ENCODE data around the gene SNX5. TPM values are rescaled to one million over a fixed set of nuclear protein-coding genes. Genes with fewer than 3 reads are reported as not detected.
A peak's percentile ranks its signal among the peaks of the same experiment; 100 is the strongest.
"Not testable (repeated sequence)": the region's sequence is repeated elsewhere in the genome, so short reads cannot be mapped to it uniquely, and the experiment has no call there.

The SNX5 gene
- total and polyA plus RNA-seq, 2 donors (not counting 1 experiment from before 2014, with no cell fraction given): 97.8 to 128 TPM

DNA sequence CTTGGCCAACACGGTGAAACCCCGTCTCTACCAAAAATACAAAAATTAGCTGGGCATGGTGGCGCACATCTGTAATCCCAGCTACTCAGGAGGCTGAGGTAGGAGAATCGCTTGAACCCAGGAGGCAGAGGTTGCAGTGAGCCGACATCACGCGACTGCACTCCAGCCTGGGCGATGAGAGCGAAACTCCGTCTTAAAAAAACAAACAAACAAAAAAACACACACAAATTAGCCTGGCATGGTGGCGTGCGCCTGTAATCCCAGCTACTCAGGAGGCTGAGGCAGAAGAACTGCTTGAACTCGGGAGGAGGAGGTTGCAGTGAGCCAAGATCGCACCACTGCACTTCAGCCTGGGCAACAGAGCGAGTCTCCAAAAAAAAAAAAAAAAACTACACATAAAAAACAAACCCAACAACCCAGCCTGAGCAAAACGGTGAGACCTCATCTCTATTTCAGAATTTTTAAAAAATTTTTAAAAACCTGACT lies 8.2 kb downstream of the SNX5 start:
- H2AFZ ChIP-seq (ENCODE audit: insufficient read depth, low read depth, low read length, poor library complexity, severe bottlenecking); H3K27me3 ChIP-seq (replicated peaks in 1 of 4; ENCODE audit: control extremely low read depth in 1 of 4, control insufficient read depth in 3 of 4, insufficient read depth in 4 of 4, low read length in 3 of 4); DNase-seq; H4K20me1 ChIP-seq (ENCODE audit: control insufficient read depth, insufficient read depth, low read length, poor library complexity, severe bottlenecking); H3K9me3 Mint-ChIP-seq (ENCODE audit: insufficient read depth); ATAC-seq (ENCODE audit: low read depth); H3K27me3 Mint-ChIP-seq: not testable (repeated sequence)
- intact Hi-C loops (cut with micrococcal nuclease): loop anchor here (2.0 to 10.0 kb wide), 4 partner anchors 14 to 1744 kb away; partner anchors contain the start of genes DZANK1 and POLR3F
- H3K4me3 Mint-ChIP-seq: peak overlapping the region; percentile 77
- WGBS (ENCODE audit: insufficient coverage): 81% methylated on average over 10 of the region's 16 CpGs
- peaks cover 0 to 11% (median 0%) of the 10 kb centered on the region in 3 donors for H3K9me3 ChIP-seq (ENCODE audit: control extremely low read depth in 1 of 3, control insufficient read depth in 2 of 3, insufficient read depth in 1 of 3, low read length in 2 of 3)
- H3K27ac ChIP-seq (ENCODE audit: low read length in 2 of 2): peak overlapping the region; percentile 62 to 97
- peaks cover 97 to 99% of the 10 kb centered on the region in 2 donors for H3K4me1 ChIP-seq (ENCODE audit: control insufficient read depth in 2 of 2, insufficient read depth in 2 of 2, low read length in 2 of 2)
- H3K9ac ChIP-seq (ENCODE audit: low read length): peak overlapping the region; percentile 33
- peaks cover 0 to 17% of the 10 kb centered on the region in 2 experiments for H3K36me3 ChIP-seq (replicated peaks in 1 of 2; ENCODE audit: control extremely low read depth in 1 of 2, control insufficient read depth in 1 of 2, extremely low read depth in 1 of 2, insufficient read depth in 2 of 2, low read length in 1 of 2)
- ChIA-PET POLR2A (interaction anchor here (0.6 to 0.7 kb wide), 2 partner anchors 98 to 279 kb away, joined by 3 to 7 read pairs; partner anchors contain the start of gene OVOL2), CTCF (interaction anchor here (0.7 to 6.0 kb wide), 3 partner anchors 8 to 546 kb away, joined by 3 to 46 read pairs (median 3); partner anchors contain the start of genes MGME1 and SNX5)
- peak overlapping the region; percentile 80 for H3K4me2 ChIP-seq (replicated peaks; ENCODE audit: low read depth, low read length, poor library complexity, severe bottlenecking)
- H3K79me2 ChIP-seq (ENCODE audit: control insufficient read depth, insufficient read depth, low read length): peaks cover 100% of the 10 kb centered on the region
- peak overlapping the region; percentile 75 for H3K27ac Mint-ChIP-seq
- H3K4me1 Mint-ChIP-seq: peaks cover 94% of the 10 kb centered on the region
- H3K4me3 ChIP-seq (ENCODE audit: control extremely low read depth in 1 of 5, extremely low read depth in 1 of 5, insufficient read depth in 1 of 5, low read depth in 2 of 5, low read length in 4 of 5): peak overlapping the region in 2 of 5 experiments; percentile 12 to 34

DNA sequence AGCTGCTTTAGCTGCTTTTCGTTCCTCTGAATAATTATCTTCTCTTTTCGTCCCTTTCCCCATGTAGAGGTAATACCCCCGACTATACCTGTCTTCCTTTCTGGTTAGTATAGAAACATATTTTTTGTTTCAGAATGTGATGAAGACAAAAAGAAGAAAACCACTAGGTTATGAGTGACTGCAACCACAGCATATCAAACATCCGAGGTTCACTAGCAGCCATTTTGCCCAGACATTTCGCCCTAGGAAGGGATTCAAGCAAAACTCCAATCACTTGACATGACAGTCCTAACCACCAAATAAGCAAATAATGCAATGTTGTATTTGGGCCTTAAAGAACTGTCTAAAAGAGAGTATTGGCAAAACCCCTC lies 9.4 kb downstream of the SNX5 start:
- Histone ChIP-seq H3K36me3 (replicated peaks in 1 of 2; ENCODE audit: control extremely low read depth in 1 of 2, control insufficient read depth in 1 of 2, extremely low read depth in 1 of 2, insufficient read depth in 2 of 2, low read length in 1 of 2) (peaks cover 0 to 29% of the 10 kb centered on the region in 2 experiments), H2AFZ (ENCODE audit: insufficient read depth, low read depth, low read length, poor library complexity, severe bottlenecking) (peak overlapping the region; percentile 12), H3K4me2 (replicated peaks; ENCODE audit: low read depth, low read length, poor library complexity, severe bottlenecking) (peak overlapping the region; percentile 48), H3K27ac (ENCODE audit: low read length in 2 of 2) (peak overlapping the region; percentile 4 to 77), H3K4me3 (ENCODE audit: control extremely low read depth in 1 of 5, extremely low read depth in 1 of 5, insufficient read depth in 1 of 5, low read depth in 2 of 5, low read length in 4 of 5) (peak overlapping the region in 1 of 5 experiments; percentile 22), H4K20me1 (ENCODE audit: control insufficient read depth, insufficient read depth, low read length, poor library complexity, severe bottlenecking) (peaks cover 4% of the 10 kb centered on the region), H3K79me2 (ENCODE audit: control insufficient read depth, insufficient read depth, low read length) (peaks cover 100% of the 10 kb centered on the region), H3K9me3 (ENCODE audit: control extremely low read depth in 1 of 3, control insufficient read depth in 2 of 3, insufficient read depth in 1 of 3, low read length in 2 of 3) (peaks cover 0 to 11% (median 0%) of the 10 kb centered on the region in 3 donors), H3K27me3 (replicated peaks in 1 of 4; ENCODE audit: control extremely low read depth in 1 of 4, control insufficient read depth in 3 of 4, insufficient read depth in 4 of 4, low read length in 3 of 4) (no peaks in the 10 kb centered on the region), H3K9ac (ENCODE audit: low read length) (peak overlapping the region; percentile 27), H3K4me1 (ENCODE audit: control insufficient read depth in 2 of 2, insufficient read depth in 2 of 2, low read length in 2 of 2) (peaks cover 92 to 96% of the 10 kb centered on the region in 2 donors)
- Mint-ChIP-seq H3K4me3 (peak overlapping the region; percentile 77), H3K4me1 (peaks cover 91% of the 10 kb centered on the region), H3K9me3 (ENCODE audit: insufficient read depth) (no peaks in the 10 kb centered on the region), H3K27me3 (no peaks in the 10 kb centered on the region), H3K27ac (peak overlapping the region; percentile 75)
- TF ChIP-seq, protein P1, sequence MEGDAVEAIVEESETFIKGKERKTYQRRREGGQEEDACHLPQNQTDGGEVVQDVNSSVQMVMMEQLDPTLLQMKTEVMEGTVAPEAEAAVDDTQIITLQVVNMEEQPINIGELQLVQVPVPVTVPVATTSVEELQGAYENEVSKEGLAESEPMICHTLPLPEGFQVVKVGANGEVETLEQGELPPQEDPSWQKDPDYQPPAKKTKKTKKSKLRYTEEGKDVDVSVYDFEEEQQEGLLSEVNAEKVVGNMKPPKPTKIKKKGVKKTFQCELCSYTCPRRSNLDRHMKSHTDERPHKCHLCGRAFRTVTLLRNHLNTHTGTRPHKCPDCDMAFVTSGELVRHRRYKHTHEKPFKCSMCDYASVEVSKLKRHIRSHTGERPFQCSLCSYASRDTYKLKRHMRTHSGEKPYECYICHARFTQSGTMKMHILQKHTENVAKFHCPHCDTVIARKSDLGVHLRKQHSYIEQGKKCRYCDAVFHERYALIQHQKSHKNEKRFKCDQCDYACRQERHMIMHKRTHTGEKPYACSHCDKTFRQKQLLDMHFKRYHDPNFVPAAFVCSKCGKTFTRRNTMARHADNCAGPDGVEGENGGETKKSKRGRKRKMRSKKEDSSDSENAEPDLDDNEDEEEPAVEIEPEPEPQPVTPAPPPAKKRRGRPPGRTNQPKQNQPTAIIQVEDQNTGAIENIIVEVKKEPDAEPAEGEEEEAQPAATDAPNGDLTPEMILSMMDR (IDR thresholded peaks at IDR 0.05): no peak
- no peak for TF ChIP-seq EZH2 (IDR thresholded peaks at IDR 0.05; ENCODE audit: borderline replicate concordance, insufficient read depth, low read depth, low read length, poor library complexity, severe bottlenecking)
- DNase-seq (no peak), ATAC-seq (ENCODE audit: low read depth) (no peak)
- WGBS (ENCODE audit: insufficient coverage): no CpG with 5 or more reads among the region's 5 CpGs
- intact Hi-C loops (cut with micrococcal nuclease): loop anchor here (5.0 kb wide), 1 partner anchor 38 kb away; no protein-coding TSS in a partner anchor
- ChIA-PET POLR2A (no interaction called here), CTCF (interaction anchor here (0.8 to 6.0 kb wide), 4 partner anchors 9 to 61 kb away, joined by 3 to 46 read pairs (median 5); partner anchors contain the start of genes MGME1 and SNX5)
